ENCODE measurements around the gene C17orf50.

The C17orf50 gene

GRCh38 chr17:35760587-35760986 is at the start of gene C17orf50:
Gene C17orf50 (plus strand): TSS chr17:35760887. CDS start chr17:35760942, 55 bp downstream.
- Histone ChIP-seq H3K27ac (ENCODE audit: poor library complexity, severe bottlenecking) (no peak within 1 kb of the TSS), H3K4me1 (ENCODE audit: insufficient read depth, poor library complexity, severe bottlenecking) (no peaks in the 10 kb centered on the region), H3K27me3 (ENCODE audit: insufficient read depth, poor library complexity, severe bottlenecking) (no peaks in the 10 kb centered on the region), H3K4me3 (ENCODE audit: severe bottlenecking) (no peak within 1 kb of the TSS), H3K36me3 (ENCODE audit: low read depth) (no peaks in the 10 kb centered on the region), H3K9me3 (ENCODE audit: severe bottlenecking) (no peaks in the 10 kb centered on the region)
- ATAC-seq (ENCODE audit: low read depth) (no peak), DNase-seq (ENCODE audit: low spot score) (no peak)
- TF ChIP-seq CTCF (IDR thresholded peaks at IDR 0.05; ENCODE audit: poor library complexity, severe bottlenecking) = no peak

GRCh38 chr17:35710950-35711349 is 49.7 kb upstream of the C17orf50 start:
- DNase-seq (ENCODE audit: low spot score) (no peak), ATAC-seq (ENCODE audit: low read depth) (no peak)
- Histone ChIP-seq H3K27ac (ENCODE audit: poor library complexity, severe bottlenecking) (no peak overlapping the region), H3K27me3 (ENCODE audit: insufficient read depth, poor library complexity, severe bottlenecking) (no peaks in the 10 kb centered on the region), H3K4me1 (ENCODE audit: insufficient read depth, poor library complexity, severe bottlenecking) (no peaks in the 10 kb centered on the region), H3K36me3 (ENCODE audit: low read depth) (peaks cover 76% of the 10 kb centered on the region), H3K4me3 (ENCODE audit: severe bottlenecking) (no peak overlapping the region), H3K9me3 (ENCODE audit: severe bottlenecking) (no peaks in the 10 kb centered on the region)
- TF ChIP-seq CTCF (IDR thresholded peaks at IDR 0.05; ENCODE audit: poor library complexity, severe bottlenecking) = no peak

GRCh38 chr17:35713069-35713728 is 47.5 kb upstream of the C17orf50 start:
- DNase-seq (ENCODE audit: low spot score) (no peak), ATAC-seq (ENCODE audit: low read depth) (no peak)
- no peak for TF ChIP-seq CTCF (IDR thresholded peaks at IDR 0.05; ENCODE audit: poor library complexity, severe bottlenecking)
- Histone ChIP-seq H3K27me3 (ENCODE audit: insufficient read depth, poor library complexity, severe bottlenecking) (no peaks in the 10 kb centered on the region), H3K4me1 (ENCODE audit: insufficient read depth, poor library complexity, severe bottlenecking) (no peaks in the 10 kb centered on the region), H3K27ac (ENCODE audit: poor library complexity, severe bottlenecking) (no peak overlapping the region), H3K36me3 (ENCODE audit: low read depth) (peaks cover 92% of the 10 kb centered on the region), H3K4me3 (ENCODE audit: severe bottlenecking) (no peak overlapping the region), H3K9me3 (ENCODE audit: severe bottlenecking) (no peaks in the 10 kb centered on the region)

- Histone ChIP-seq H3K27me3 (ENCODE audit: insufficient read depth, poor library complexity, severe bottlenecking) (no peaks in the 10 kb centered on the region), H3K9me3 (ENCODE audit: severe bottlenecking) (no peaks in the 10 kb centered on the region), H3K4me1 (ENCODE audit: insufficient read depth, poor library complexity, severe bottlenecking) (no peaks in the 10 kb centered on the region), H3K4me3 (ENCODE audit: severe bottlenecking) (no peak overlapping the region), H3K36me3 (ENCODE audit: low read depth) (peaks cover 91% of the 10 kb centered on the region), H3K27ac (ENCODE audit: poor library complexity, severe bottlenecking) (no peak overlapping the region)
- no peak for TF ChIP-seq CTCF (IDR thresholded peaks at IDR 0.05; ENCODE audit: poor library complexity, severe bottlenecking)
- DNase-seq (ENCODE audit: low spot score) (no peak), ATAC-seq (ENCODE audit: low read depth) (no peak)
Measured at GRCh38 chr17:35714988-35715387, 45.7 kb upstream of the C17orf50 start.

- TF ChIP-seq CTCF (IDR thresholded peaks at IDR 0.05; ENCODE audit: poor library complexity, severe bottlenecking) = no peak
- H3K27me3 ChIP-seq (ENCODE audit: insufficient read depth, poor library complexity, severe bottlenecking) = no peaks in the 10 kb centered on the region
- H3K9me3 ChIP-seq (ENCODE audit: severe bottlenecking) = no peaks in the 10 kb centered on the region
- no peaks in the 10 kb centered on the region for H3K4me1 ChIP-seq (ENCODE audit: insufficient read depth, poor library complexity, severe bottlenecking)
- DNase-seq (ENCODE audit: low spot score) = no peak
- no peak overlapping the region for H3K4me3 ChIP-seq (ENCODE audit: severe bottlenecking)
- H3K36me3 ChIP-seq (ENCODE audit: low read depth) = peaks cover 89% of the 10 kb centered on the region
- H3K27ac ChIP-seq (ENCODE audit: poor library complexity, severe bottlenecking) = no peak overlapping the region
- ATAC-seq (ENCODE audit: low read depth) = no peak
Measured at GRCh38 chr17:35715416-35715815, 45.3 kb upstream of the C17orf50 start.
